ENCODE measurements around the gene PPFIBP2. TPM values are rescaled to one million over a fixed set of nuclear protein-coding genes. Genes with fewer than 3 reads are reported as not detected.
A peak's percentile ranks its signal among the peaks of the same experiment; 100 is the strongest.

The PPFIBP2 gene
- total and polyA plus RNA-seq, 12 donors, result 6.4 to 40.7 (median 21.4) TPM

DNA sequence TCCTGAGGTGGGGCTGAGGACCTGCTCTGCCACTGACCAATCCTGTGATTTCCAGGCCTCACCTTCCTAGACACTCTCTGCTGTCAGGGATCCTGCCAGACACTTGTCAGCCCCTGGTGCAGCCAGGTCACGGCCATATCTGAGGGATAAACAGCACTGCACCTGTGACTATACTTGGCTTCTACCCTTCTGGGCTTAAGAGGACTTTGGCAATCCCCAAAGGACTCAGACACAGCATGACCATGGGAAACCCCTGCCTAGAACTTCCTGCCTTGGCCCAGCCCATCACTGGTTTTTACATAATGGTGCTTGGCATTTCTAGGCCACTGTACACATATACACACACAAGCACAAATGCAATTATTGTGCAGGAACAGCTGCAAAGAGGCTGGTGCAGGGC, 40.1 kb upstream of the PPFIBP2 start:
- TF ChIP-seq, protein P1, sequence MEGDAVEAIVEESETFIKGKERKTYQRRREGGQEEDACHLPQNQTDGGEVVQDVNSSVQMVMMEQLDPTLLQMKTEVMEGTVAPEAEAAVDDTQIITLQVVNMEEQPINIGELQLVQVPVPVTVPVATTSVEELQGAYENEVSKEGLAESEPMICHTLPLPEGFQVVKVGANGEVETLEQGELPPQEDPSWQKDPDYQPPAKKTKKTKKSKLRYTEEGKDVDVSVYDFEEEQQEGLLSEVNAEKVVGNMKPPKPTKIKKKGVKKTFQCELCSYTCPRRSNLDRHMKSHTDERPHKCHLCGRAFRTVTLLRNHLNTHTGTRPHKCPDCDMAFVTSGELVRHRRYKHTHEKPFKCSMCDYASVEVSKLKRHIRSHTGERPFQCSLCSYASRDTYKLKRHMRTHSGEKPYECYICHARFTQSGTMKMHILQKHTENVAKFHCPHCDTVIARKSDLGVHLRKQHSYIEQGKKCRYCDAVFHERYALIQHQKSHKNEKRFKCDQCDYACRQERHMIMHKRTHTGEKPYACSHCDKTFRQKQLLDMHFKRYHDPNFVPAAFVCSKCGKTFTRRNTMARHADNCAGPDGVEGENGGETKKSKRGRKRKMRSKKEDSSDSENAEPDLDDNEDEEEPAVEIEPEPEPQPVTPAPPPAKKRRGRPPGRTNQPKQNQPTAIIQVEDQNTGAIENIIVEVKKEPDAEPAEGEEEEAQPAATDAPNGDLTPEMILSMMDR (IDR thresholded peaks at IDR 0.05), result no peak
- Histone ChIP-seq H3K4me3 (no peak overlapping the region), H3K9me3 (no peaks in the 10 kb centered on the region), H3K27me3 (no peaks in the 10 kb centered on the region), H3K4me1 (no peaks in the 10 kb centered on the region), H3K27ac (no peak overlapping the region), H3K36me3 (no peaks in the 10 kb centered on the region)
- WGBS, 2 donors, result 29 to 58% methylated on average over 1 of the region's 1 CpG
- ATAC-seq (peak in 3 of 8 donors; percentile 30 to 38 (median 35)), DNase-seq (no peak)
- intact Hi-C loops (cut with DNase I), result no loop called here

DNA sequence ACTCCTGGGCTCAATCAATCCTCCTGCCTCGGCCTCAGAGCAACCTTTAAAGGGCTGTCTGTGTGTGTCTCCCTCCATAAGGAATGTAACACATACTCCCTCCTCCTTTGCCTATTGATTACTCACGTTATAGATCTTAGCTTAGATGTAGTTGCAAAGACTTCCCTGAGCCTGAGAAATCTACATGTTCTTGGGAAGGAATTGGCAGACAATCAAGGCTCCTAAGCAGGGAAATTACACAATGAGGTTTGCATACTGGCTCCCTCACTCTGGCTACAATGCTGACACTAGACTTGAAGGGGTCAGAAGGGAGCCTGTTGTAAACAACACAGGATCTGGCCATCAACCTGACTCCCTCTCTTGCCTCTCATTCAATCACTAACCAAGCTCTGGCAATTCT, 33.7 kb upstream of the PPFIBP2 start:
- DNase-seq, result no peak
- no peak overlapping the region for H3K27ac ChIP-seq
- WGBS, 2 donors, result 64 to 71% methylated on average over 2 of the region's 2 CpGs
- H3K4me3 ChIP-seq, result no peak overlapping the region
- TF ChIP-seq, protein P1 (IDR thresholded peaks at IDR 0.05), result no peak
- H3K36me3 ChIP-seq, result no peaks in the 10 kb centered on the region
- peaks cover 0 to 10% (median 0%) of the 10 kb centered on the region in 9 donors for H3K4me1 ChIP-seq
- intact Hi-C loops (cut with DNase I), result no loop called here
- H3K9me3 ChIP-seq, result no peaks in the 10 kb centered on the region
- no peak for ATAC-seq
- no peaks in the 10 kb centered on the region for H3K27me3 ChIP-seq

DNA sequence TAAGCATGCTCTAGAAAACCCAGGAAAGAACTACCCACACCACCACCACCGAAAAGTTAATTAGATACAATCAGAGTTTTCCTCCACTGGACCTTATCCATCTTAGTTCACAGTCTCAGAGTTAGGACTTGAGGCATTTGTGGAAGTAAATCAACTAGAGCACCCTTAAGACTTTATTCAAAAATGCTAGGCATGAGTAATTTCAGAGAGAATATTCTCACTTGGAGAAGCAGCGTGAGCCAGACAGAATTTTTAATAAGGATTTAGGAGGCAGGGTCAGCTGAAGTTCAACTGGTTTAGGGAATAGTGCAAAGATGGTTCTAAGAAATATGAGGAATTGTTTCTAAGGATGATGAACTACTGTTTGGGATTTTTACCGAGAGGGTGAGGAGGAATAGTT, 29.7 kb upstream of the PPFIBP2 start:
- WGBS, 2 donors, result 78 to 86% methylated on average over 3 of the region's 3 CpGs
- Histone ChIP-seq H3K36me3 (peaks cover 0 to 9% (median 0%) of the 10 kb centered on the region in 9 donors), H3K27ac (peak overlapping the region in 2 of 10 donors; percentile 26 to 65), H3K4me3 (no peak overlapping the region), H3K4me1 (peaks cover 0 to 14% (median 0%) of the 10 kb centered on the region in 9 donors), H3K9me3 (no peaks in the 10 kb centered on the region), H3K27me3 (no peaks in the 10 kb centered on the region)
- intact Hi-C loops (cut with DNase I), result no loop called here
- DNase-seq (no peak), ATAC-seq (no peak)
- TF ChIP-seq, protein P1 (IDR thresholded peaks at IDR 0.05), result no peak

DNA sequence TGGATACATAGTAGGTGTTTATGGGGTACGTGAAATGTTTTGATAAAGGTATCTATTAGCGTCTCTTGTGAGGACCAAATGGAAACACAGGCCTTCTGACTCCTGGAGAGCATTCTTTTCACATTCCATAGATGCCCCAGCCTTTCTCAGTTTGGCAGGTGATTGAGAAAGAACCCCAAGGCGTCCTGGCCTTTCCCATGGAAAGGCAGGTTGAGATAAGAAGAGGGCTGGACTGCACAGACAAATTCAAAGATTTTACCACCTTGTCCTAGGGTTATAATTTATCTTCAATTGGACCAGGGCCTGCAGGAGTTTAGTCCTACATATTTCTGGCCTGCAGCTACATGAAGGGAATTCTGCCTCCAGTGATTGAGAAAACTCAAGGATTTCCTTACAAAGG, 29.2 kb upstream of the PPFIBP2 start:
- ATAC-seq, result no peak
- H3K27me3 ChIP-seq, result no peaks in the 10 kb centered on the region
- H3K4me3 ChIP-seq, result peak overlapping the region in 6 of 10 donors; percentile 35 to 61 (median 54)
- intact Hi-C loops (cut with DNase I), result no loop called here
- H3K36me3 ChIP-seq, result peaks cover 0 to 9% (median 0%) of the 10 kb centered on the region in 9 donors
- 72 to 77% methylated on average over 3 of the region's 3 CpGs for WGBS, 2 donors
- peaks cover 0 to 14% (median 0%) of the 10 kb centered on the region in 9 donors for H3K4me1 ChIP-seq
- no peak for DNase-seq
- TF ChIP-seq, protein P1 (IDR thresholded peaks at IDR 0.05), result no peak
- no peaks in the 10 kb centered on the region for H3K9me3 ChIP-seq
- H3K27ac ChIP-seq, result peak overlapping the region in 6 of 10 donors; percentile 26 to 65 (median 52)

All from heart right ventricle (tissue), 16 donors.